ENCODE data around the gene PSMG4. TPM values are rescaled to one million over a fixed set of nuclear protein-coding genes. Genes with fewer than 3 reads are reported as not detected.

PSMG4 gene
- total and polyA plus RNA-seq, 2 donors (not counting 3 experiments of a cell fraction or from before 2014, with no cell fraction given), result 31.4 to 46.0 TPM

GRCh38 chr6:3266170-3266569 lies 7.4 kb downstream of the PSMG4 start:
- Histone ChIP-seq H4K20me1 (replicated peaks; ENCODE audit: control insufficient read depth, extremely low read depth, insufficient read depth, low read length) (no peaks in the 10 kb centered on the region), H3K4me3 (replicated peaks in 1 of 3; ENCODE audit: insufficient read depth in 1 of 3, low read depth in 1 of 3, low read length in 3 of 3) (no peak overlapping the region), H3K4me2 (ENCODE audit: insufficient read depth, low read length) (no peak overlapping the region), H3K27ac (ENCODE audit: insufficient read depth, low read depth, low read length) (no peak overlapping the region), H3K79me2 (ENCODE audit: control insufficient read depth, insufficient read depth, low read length) (peaks cover 55% of the 10 kb centered on the region), H2AFZ (ENCODE audit: low read depth, low read length) (no peak overlapping the region), H3K36me3 (ENCODE audit: control insufficient read depth in 2 of 2, extremely low read depth in 1 of 2, insufficient read depth in 2 of 2, low read length in 2 of 2) (peaks cover 6 to 25% of the 10 kb centered on the region in 2 experiments), H3K9me1 (replicated peaks; ENCODE audit: control insufficient read depth, extremely low read depth, insufficient read depth, low read length) (no peaks in the 10 kb centered on the region), H3K4me1 (ENCODE audit: control insufficient read depth, extremely low read depth, insufficient read depth, low read length) (no peaks in the 10 kb centered on the region), H3K9me3 (replicated peaks; ENCODE audit: control insufficient read depth, insufficient read depth, low read length) (no peaks in the 10 kb centered on the region), H3K27me3 (ENCODE audit: control insufficient read depth in 2 of 2, insufficient read depth in 2 of 2, low read length in 2 of 2) (no peaks in the 10 kb centered on the region), H3K9ac (replicated peaks; ENCODE audit: extremely low read depth, insufficient read depth, low read length) (no peak overlapping the region)
- CTCF ChIA-PET, result no interaction called here
- TF ChIP-seq EZH2 (IDR thresholded peaks at IDR 0.05; ENCODE audit: borderline replicate concordance, low read depth, low read length, severe bottlenecking) (no peak), CTCF (IDR thresholded peaks at IDR 0.05; ENCODE audit: extremely low read depth in 1 of 2, insufficient read depth in 1 of 2, low read depth in 1 of 2, low read length in 2 of 2) (no peak)
- DNase-seq (ENCODE audit: low read depth, low spot score) (no peak), FAIRE-seq (no peak)
- intact Hi-C loops (cut with micrococcal nuclease), result no loop called here
- POLR2A ChIA-PET, result interaction anchor here (0.6 kb wide), 1 partner anchor 211 kb away, joined by 6 read pairs; no protein-coding TSS in a partner anchor
- BruUV-seq (replicated peaks), result no TSS peak
- dilution Hi-C loops (cut with MboI; ENCODE audit: extremely low pct_ligation_motif_present, low sequenced_read_pairs), result no loop called here

GRCh38 chr6:3267162-3267561 lies 8.4 kb downstream of the PSMG4 start:
- no peak overlapping the region for H3K9ac ChIP-seq (replicated peaks; ENCODE audit: extremely low read depth, insufficient read depth, low read length)
- POLR2A ChIA-PET, result no interaction called here
- H2AFZ ChIP-seq (ENCODE audit: low read depth, low read length), result no peak overlapping the region
- no peaks in the 10 kb centered on the region for H4K20me1 ChIP-seq (replicated peaks; ENCODE audit: control insufficient read depth, extremely low read depth, insufficient read depth, low read length)
- H3K9me1 ChIP-seq (replicated peaks; ENCODE audit: control insufficient read depth, extremely low read depth, insufficient read depth, low read length), result no peaks in the 10 kb centered on the region
- BruUV-seq (replicated peaks), result no TSS peak
- peaks cover 45% of the 10 kb centered on the region for H3K79me2 ChIP-seq (ENCODE audit: control insufficient read depth, insufficient read depth, low read length)
- no peaks in the 10 kb centered on the region for H3K27me3 ChIP-seq (ENCODE audit: control insufficient read depth in 2 of 2, insufficient read depth in 2 of 2, low read length in 2 of 2)
- H3K4me1 ChIP-seq (ENCODE audit: control insufficient read depth, extremely low read depth, insufficient read depth, low read length), result no peaks in the 10 kb centered on the region
- H3K9me3 ChIP-seq (replicated peaks; ENCODE audit: control insufficient read depth, insufficient read depth, low read length), result no peaks in the 10 kb centered on the region
- FAIRE-seq, result no peak
- no peak for TF ChIP-seq GATA2 (IDR thresholded peaks at IDR 0.05; ENCODE audit: insufficient read depth, insufficient read length, low read depth, low read length)
- TF ChIP-seq, protein P1, sequence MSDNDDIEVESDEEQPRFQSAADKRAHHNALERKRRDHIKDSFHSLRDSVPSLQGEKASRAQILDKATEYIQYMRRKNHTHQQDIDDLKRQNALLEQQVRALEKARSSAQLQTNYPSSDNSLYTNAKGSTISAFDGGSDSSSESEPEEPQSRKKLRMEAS (IDR thresholded peaks at IDR 0.05; ENCODE audit: insufficient read depth, insufficient read length), result no peak
- TF ChIP-seq POLR2A (IDR thresholded peaks at IDR 0.05; ENCODE audit: low read depth, low read length), result no peak
- no peak for TF ChIP-seq MYC (IDR thresholded peaks at IDR 0.05; ENCODE audit: low read depth, low read length)
- TF ChIP-seq FOS (IDR thresholded peaks at IDR 0.05; ENCODE audit: borderline replicate concordance, insufficient read depth, low read length), result no peak
- no peak for TF ChIP-seq POLR2AphosphoS5 (IDR thresholded peaks at IDR 0.05; ENCODE audit: insufficient read depth, low read depth, low read length)
- no peak for TF ChIP-seq JUN (IDR thresholded peaks at IDR 0.05; ENCODE audit: borderline replicate concordance, insufficient read depth, insufficient read length, low read depth)
- no peak for TF ChIP-seq CTCF (IDR thresholded peaks at IDR 0.05; ENCODE audit: extremely low read depth in 1 of 2, insufficient read depth in 1 of 2, low read depth in 1 of 2, low read length in 2 of 2)
- TF ChIP-seq EZH2 (IDR thresholded peaks at IDR 0.05; ENCODE audit: borderline replicate concordance, low read depth, low read length, severe bottlenecking), result no peak
- intact Hi-C loops (cut with micrococcal nuclease) (no loop called here), dilution Hi-C loops (cut with MboI; ENCODE audit: extremely low pct_ligation_motif_present, low sequenced_read_pairs) (no loop called here)
- CTCF ChIA-PET, result interaction anchor here (1.0 to 1.3 kb wide), 2 partner anchors 13 to 16 kb away, joined by 4 read pairs; no protein-coding TSS in a partner anchor
- no peak for DNase-seq (ENCODE audit: low read depth, low spot score)
- no peak overlapping the region for H3K27ac ChIP-seq (ENCODE audit: insufficient read depth, low read depth, low read length)
- H3K4me3 ChIP-seq (replicated peaks in 1 of 3; ENCODE audit: insufficient read depth in 1 of 3, low read depth in 1 of 3, low read length in 3 of 3), result no peak overlapping the region
- no peak overlapping the region for H3K4me2 ChIP-seq (ENCODE audit: insufficient read depth, low read length)
- H3K36me3 ChIP-seq (ENCODE audit: control insufficient read depth in 2 of 2, extremely low read depth in 1 of 2, insufficient read depth in 2 of 2, low read length in 2 of 2), result peaks cover 6 to 30% of the 10 kb centered on the region in 2 experiments
